ENCODE measurements around the gene MLC1.

DNA sequence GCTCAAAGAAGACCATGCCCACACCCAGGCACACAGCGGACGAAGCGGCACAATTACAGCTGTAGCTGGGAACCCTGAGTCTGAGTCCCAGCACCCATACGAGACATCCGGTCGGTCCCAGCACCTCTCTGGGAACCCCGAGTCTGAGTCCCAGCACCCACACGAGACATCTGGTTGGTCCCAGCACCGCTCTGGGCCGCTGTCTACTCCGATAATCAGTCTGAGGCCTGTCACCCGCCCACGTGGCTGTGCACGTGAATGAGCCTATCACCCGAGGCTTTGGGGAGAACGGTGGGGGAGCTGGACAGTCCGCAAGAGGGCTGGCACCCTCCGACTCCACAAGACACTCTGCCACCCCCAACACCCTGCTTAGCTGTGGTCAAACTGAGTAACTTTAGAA is 33.3 kb downstream of the MLC1 start:
- TF ChIP-seq, protein P1, sequence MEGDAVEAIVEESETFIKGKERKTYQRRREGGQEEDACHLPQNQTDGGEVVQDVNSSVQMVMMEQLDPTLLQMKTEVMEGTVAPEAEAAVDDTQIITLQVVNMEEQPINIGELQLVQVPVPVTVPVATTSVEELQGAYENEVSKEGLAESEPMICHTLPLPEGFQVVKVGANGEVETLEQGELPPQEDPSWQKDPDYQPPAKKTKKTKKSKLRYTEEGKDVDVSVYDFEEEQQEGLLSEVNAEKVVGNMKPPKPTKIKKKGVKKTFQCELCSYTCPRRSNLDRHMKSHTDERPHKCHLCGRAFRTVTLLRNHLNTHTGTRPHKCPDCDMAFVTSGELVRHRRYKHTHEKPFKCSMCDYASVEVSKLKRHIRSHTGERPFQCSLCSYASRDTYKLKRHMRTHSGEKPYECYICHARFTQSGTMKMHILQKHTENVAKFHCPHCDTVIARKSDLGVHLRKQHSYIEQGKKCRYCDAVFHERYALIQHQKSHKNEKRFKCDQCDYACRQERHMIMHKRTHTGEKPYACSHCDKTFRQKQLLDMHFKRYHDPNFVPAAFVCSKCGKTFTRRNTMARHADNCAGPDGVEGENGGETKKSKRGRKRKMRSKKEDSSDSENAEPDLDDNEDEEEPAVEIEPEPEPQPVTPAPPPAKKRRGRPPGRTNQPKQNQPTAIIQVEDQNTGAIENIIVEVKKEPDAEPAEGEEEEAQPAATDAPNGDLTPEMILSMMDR (IDR thresholded peaks at IDR 0.05) = no peak
- no peak for TF ChIP-seq POLR2A (IDR thresholded peaks at IDR 0.05)
